Duodenal mucosa (tissue), 2 donors: ENCODE measurements around the gene MRPL34.

Source experiments
- H3K27ac ChIP-seq: one replicate; pipeline ENCODE4 v1.7.0; 2013; ENCODE audit warnings: low read depth, low read length
- H3K27me3 ChIP-seq, 2 donors: one replicate each; pipeline ENCODE4 v1.7.0; 2013; ENCODE audit warnings: low read length in 2 of 2, control low read depth in 1 of 2; ENCODE audit not compliant: insufficient read depth in 2 of 2, control insufficient read depth in 1 of 2
- H3K36me3 ChIP-seq, 2 donors: one replicate each; pipeline ENCODE4 v1.7.0; 2013; ENCODE audit warnings: low read length in 2 of 2, control low read depth in 1 of 2; ENCODE audit not compliant: insufficient read depth in 2 of 2, control insufficient read depth in 1 of 2
- H3K4me1 ChIP-seq, 2 donors: one replicate each; pipeline ENCODE4 v1.7.0; 2013; ENCODE audit warnings: low read length in 2 of 2, control low read depth in 1 of 2; ENCODE audit not compliant: insufficient read depth in 2 of 2, control insufficient read depth in 1 of 2
- H3K4me3 ChIP-seq, 2 donors: one replicate each; pipeline ENCODE4 v1.7.0; 2013; ENCODE audit warnings: low read length in 2 of 2, low read depth in 1 of 2
- H3K9ac ChIP-seq, 2 donors: one replicate each; pipeline ENCODE4 v1.7.0; 2013; ENCODE audit warnings: low read length in 2 of 2, low read depth in 1 of 2
- H3K9me3 ChIP-seq, 2 donors: one replicate each; pipeline ENCODE4 v1.7.0; 2013; ENCODE audit warnings: low read length in 2 of 2, control low read depth in 1 of 2; ENCODE audit not compliant: control insufficient read depth in 1 of 2

The MRPL34 gene

GRCh38 chr19:17328517-17329365 lies 23.1 kb downstream of the MRPL34 start:
- Histone ChIP-seq H3K36me3 (no peaks in the 10 kb centered on the region), H3K4me3 (peak overlapping the region; percentile 50 to 51), H3K4me1 (peaks cover under 1 to 15% of the 10 kb centered on the region in 2 donors), H3K27me3 (peaks cover 19 to 25% of the 10 kb centered on the region in 2 donors), H3K9me3 (no peaks in the 10 kb centered on the region), H3K27ac (no peak overlapping the region), H3K9ac (peak overlapping the region; percentile 32 to 56)

- Histone ChIP-seq H3K9me3 (no peaks in the 10 kb centered on the region), H3K27me3 (peaks cover 19 to 25% of the 10 kb centered on the region in 2 donors), H3K9ac (no peak overlapping the region), H3K27ac (no peak overlapping the region), H3K4me3 (peak overlapping the region in 1 of 2 donors; percentile 36), H3K4me1 (peaks cover 5 to 21% of the 10 kb centered on the region in 2 donors), H3K36me3 (no peaks in the 10 kb centered on the region)
Observed at GRCh38 chr19:17329366-17330261, 23.9 kb downstream of the MRPL34 start.

GRCh38 chr19:17330262-17331044 lies 24.8 kb downstream of the MRPL34 start:
- Histone ChIP-seq H3K4me3 (no peak overlapping the region), H3K4me1 (peaks cover 11 to 28% of the 10 kb centered on the region in 2 donors), H3K27ac (no peak overlapping the region), H3K36me3 (no peaks in the 10 kb centered on the region), H3K9me3 (no peaks in the 10 kb centered on the region), H3K9ac (no peak overlapping the region), H3K27me3 (peaks cover 19 to 25% of the 10 kb centered on the region in 2 donors)

GRCh38 chr19:17331045-17331558 lies 25.4 kb downstream of the MRPL34 start:
- Histone ChIP-seq H3K9me3 (no peaks in the 10 kb centered on the region), H3K4me1 (peaks cover 14 to 33% of the 10 kb centered on the region in 2 donors), H3K27me3 (peaks cover 19 to 25% of the 10 kb centered on the region in 2 donors), H3K9ac (no peak overlapping the region), H3K36me3 (no peaks in the 10 kb centered on the region), H3K27ac (no peak overlapping the region), H3K4me3 (no peak overlapping the region)

GRCh38 chr19:17332360-17332676 lies 26.6 kb downstream of the MRPL34 start:
- Histone ChIP-seq H3K27ac (no peak overlapping the region), H3K9me3 (no peaks in the 10 kb centered on the region), H3K36me3 (no peaks in the 10 kb centered on the region), H3K4me3 (no peak overlapping the region), H3K27me3 (peaks cover 19 to 25% of the 10 kb centered on the region in 2 donors), H3K9ac (no peak overlapping the region), H3K4me1 (peaks cover 14 to 33% of the 10 kb centered on the region in 2 donors)

- Histone ChIP-seq H3K9ac (no peak overlapping the region), H3K36me3 (no peaks in the 10 kb centered on the region), H3K27me3 (peaks cover 19 to 25% of the 10 kb centered on the region in 2 donors), H3K4me3 (no peak overlapping the region), H3K27ac (no peak overlapping the region), H3K4me1 (peaks cover 16 to 38% of the 10 kb centered on the region in 2 donors), H3K9me3 (no peaks in the 10 kb centered on the region)
Observed at GRCh38 chr19:17332677-17333581, 27.3 kb downstream of the MRPL34 start.

GRCh38 chr19:17333611-17334413 lies 28.1 kb downstream of the MRPL34 start:
- Histone ChIP-seq H3K27me3 (peaks cover 19 to 25% of the 10 kb centered on the region in 2 donors), H3K9ac (peak overlapping the region; percentile 43 to 72), H3K27ac (no peak overlapping the region), H3K4me3 (peak overlapping the region; percentile 63 to 72), H3K4me1 (peaks cover 20 to 45% of the 10 kb centered on the region in 2 donors), H3K36me3 (no peaks in the 10 kb centered on the region), H3K9me3 (no peaks in the 10 kb centered on the region)

- Histone ChIP-seq H3K4me1 (peaks cover 20 to 38% of the 10 kb centered on the region in 2 donors), H3K36me3 (no peaks in the 10 kb centered on the region), H3K27me3 (peaks cover 14 to 17% of the 10 kb centered on the region in 2 donors), H3K9me3 (no peaks in the 10 kb centered on the region), H3K27ac (no peak within 1 kb of the TSS), H3K4me3 (peak within 1 kb of the TSS; percentile 63 to 72), H3K9ac (peak within 1 kb of the TSS; percentile 43 to 72)
Observed at GRCh38 chr19:17334414-17335409, 29.0 kb downstream of the MRPL34 start, which contains the start of gene ANO8. Gene ANO8 (minus strand): TSS chr19:17334855. CDS start chr19:17334670, 185 bp downstream.
